Body of pancreas (tissue), 4 donors: ENCODE data around the gene ATXN10.

Experiments
- CTCF ChIP-seq, 7 experiments: fragments of 450-650 bp in 4 of 7; fragments of 200-600 bp in 3 of 7; sonication (generic) in 3 of 7; IDR thresholded peaks; one replicate each; pipeline ENCODE4 v1.5.1; 2016 to 2019; ENCODE audit warnings: antibody characterized with exemption in 7 of 7
- POLR2A ChIP-seq, 3 donors: fragments of 450-650 bp; IDR thresholded peaks; one replicate each; pipeline ENCODE4 v1.6.1; 2016; ENCODE audit warnings: antibody characterized with exemption in 3 of 3, mild to moderate bottlenecking in 2 of 3

GRCh38 chr22:45793161-45793560 lies 121.5 kb downstream of the ATXN10 start:
- TF ChIP-seq CTCF (IDR thresholded peaks at IDR 0.05) (no peak), POLR2A (IDR thresholded peaks at IDR 0.05) (no peak)
